ENCODE measurements around the gene EYS. TPM values are rescaled to one million over a fixed set of nuclear protein-coding genes. Genes with fewer than 3 reads are reported as not detected.

The EYS gene
- polyA plus RNA-seq, 2 of the 4 experiments (the other 2 are of a cell fraction), result 0.03 to 0.06 TPM

DNA sequence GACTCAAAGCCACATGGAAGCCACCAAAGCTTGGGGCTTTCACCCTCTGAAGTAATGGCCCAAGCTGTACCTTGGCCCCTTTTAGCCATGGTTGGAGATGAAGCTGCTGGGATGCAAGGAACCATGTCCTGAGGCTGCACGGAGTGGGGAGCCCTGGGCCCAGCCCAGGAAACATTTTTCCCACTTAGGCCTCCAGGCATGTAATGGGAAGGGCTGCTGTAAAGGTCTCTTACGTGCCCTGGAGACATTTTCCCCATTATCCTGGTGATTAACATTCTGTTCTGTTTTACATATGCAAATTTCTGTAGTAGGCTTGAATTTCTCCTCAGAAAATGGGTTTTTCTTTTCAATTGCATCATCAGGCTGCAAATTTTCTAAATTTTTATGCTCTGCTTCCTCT, 558.2 kb downstream of the EYS start (continued):
- no peak for TF ChIP-seq FOSL2 (IDR thresholded peaks at IDR 0.05)
- no peak for TF ChIP-seq FOSL2 (CRISPR knock-in tag; IDR thresholded peaks at IDR 0.05)

DNA sequence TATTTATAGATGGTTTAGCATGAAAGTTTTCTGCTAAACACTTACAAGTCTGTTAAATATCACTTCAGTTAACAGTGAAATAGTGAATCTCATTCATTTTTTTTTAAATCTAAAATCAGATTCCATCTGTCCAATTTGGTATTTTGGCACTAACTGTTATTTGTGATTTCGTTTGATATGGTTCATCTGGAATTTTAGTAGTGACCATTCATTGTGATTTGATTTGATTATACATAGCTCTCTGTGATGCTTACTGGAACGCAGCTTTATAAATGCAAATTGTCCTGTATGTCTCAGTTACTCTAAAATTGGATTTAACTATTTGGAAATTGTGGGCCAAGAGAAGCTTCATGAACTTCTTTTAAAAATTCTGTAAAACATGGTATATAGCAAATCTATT, 571.5 kb downstream of the EYS start:
- ChIA-PET POLR2A (no interaction called here), CTCF (no interaction called here)
- Histone ChIP-seq H3K4me3 (no peak overlapping the region), H3K27ac (no peak overlapping the region), H3K4me1 (no peaks in the 10 kb centered on the region), H3K9me3 (no peaks in the 10 kb centered on the region), H3K4me2 (no peak overlapping the region)
- FAIRE-seq (no peak), DNase-seq (ENCODE audit: low read depth in 1 of 2, low spot score in 1 of 2) (no peak), ATAC-seq (no peak)
- 18% methylated on average over 2 of the region's 2 CpGs for WGBS (ENCODE audit: missing lambda C conversion rate)
- TF ChIP-seq RAD21 (conservative IDR thresholded peaks at IDR 0.05 in 1 of 2, IDR thresholded peaks at IDR 0.05 in 1 of 2) (no peak), RARB (CRISPR knock-in tag; IDR thresholded peaks at IDR 0.05) (no peak), REST (IDR thresholded peaks at IDR 0.05) (no peak), POLR2AphosphoS2 (conservative IDR thresholded peaks at IDR 0.05; ENCODE audit: low read length) (no peak), SREBF2 (IDR thresholded peaks at IDR 0.05) (no peak), TP53 (CRISPR knock-in tag; IDR thresholded peaks at IDR 0.05) (no peak), KDM5A (IDR thresholded peaks at IDR 0.05) (no peak), KDM1A (IDR thresholded peaks at IDR 0.05; ENCODE audit: low read depth) (no peak), BCL3 (IDR thresholded peaks at IDR 0.05) (no peak), MYC (IDR thresholded peaks at IDR 0.05; ENCODE audit: borderline replicate concordance, low read length) (no peak), HOXB13 (CRISPR knock-in tag; IDR thresholded peaks at IDR 0.05; ENCODE audit: low read depth) (no peak), ATOH8 (CRISPR knock-in tag; IDR thresholded peaks at IDR 0.05; ENCODE audit: low read depth) (no peak), ZSCAN20 (CRISPR knock-in tag; IDR thresholded peaks at IDR 0.05) (no peak), CBX8 (IDR thresholded peaks at IDR 0.05) (no peak), RNF2 (IDR thresholded peaks at IDR 0.05; ENCODE audit: borderline replicate concordance, low read depth) (no peak), EHMT2 (IDR thresholded peaks at IDR 0.05; ENCODE audit: low read depth) (no peak), FOSB (CRISPR knock-in tag; IDR thresholded peaks at IDR 0.05) (no peak)
- TF ChIP-seq, protein P1, sequence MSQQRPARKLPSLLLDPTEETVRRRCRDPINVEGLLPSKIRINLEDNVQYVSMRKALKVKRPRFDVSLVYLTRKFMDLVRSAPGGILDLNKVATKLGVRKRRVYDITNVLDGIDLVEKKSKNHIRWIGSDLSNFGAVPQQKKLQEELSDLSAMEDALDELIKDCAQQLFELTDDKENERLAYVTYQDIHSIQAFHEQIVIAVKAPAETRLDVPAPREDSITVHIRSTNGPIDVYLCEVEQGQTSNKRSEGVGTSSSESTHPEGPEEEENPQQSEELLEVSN (IDR thresholded peaks at IDR 0.05; ENCODE audit: borderline replicate concordance, low read depth), result no peak
- TF ChIP-seq, protein P2, sequence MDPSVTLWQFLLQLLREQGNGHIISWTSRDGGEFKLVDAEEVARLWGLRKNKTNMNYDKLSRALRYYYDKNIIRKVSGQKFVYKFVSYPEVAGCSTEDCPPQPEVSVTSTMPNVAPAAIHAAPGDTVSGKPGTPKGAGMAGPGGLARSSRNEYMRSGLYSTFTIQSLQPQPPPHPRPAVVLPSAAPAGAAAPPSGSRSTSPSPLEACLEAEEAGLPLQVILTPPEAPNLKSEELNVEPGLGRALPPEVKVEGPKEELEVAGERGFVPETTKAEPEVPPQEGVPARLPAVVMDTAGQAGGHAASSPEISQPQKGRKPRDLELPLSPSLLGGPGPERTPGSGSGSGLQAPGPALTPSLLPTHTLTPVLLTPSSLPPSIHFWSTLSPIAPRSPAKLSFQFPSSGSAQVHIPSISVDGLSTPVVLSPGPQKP (IDR thresholded peaks at IDR 0.05; ENCODE audit: low read depth, low read length), result no peak
- TF ChIP-seq, protein P3, sequence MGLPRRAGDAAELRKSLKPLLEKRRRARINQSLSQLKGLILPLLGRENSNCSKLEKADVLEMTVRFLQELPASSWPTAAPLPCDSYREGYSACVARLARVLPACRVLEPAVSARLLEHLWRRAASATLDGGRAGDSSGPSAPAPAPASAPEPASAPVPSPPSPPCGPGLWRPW (IDR thresholded peaks at IDR 0.05), result no peak

Measured in A549 (cell line).